Right ventricle myocardium superior (tissue), 1 donor: ENCODE data around the gene SERGEF. TPM values are rescaled to one million over a fixed set of nuclear protein-coding genes. Genes with fewer than 3 reads are reported as not detected.
"Not testable (repeated sequence)": the region's sequence is repeated elsewhere in the genome, so short reads cannot be mapped to it uniquely, and the experiment has no call there.

ENCODE experiments used
- ATAC-seq: fragments of 200-7000 bp; cut with Tn5 transposase; one replicate; pipeline ENCODE4 v1.9.1; 2020; ENCODE audit warnings: mild to moderate bottlenecking; ENCODE audit not compliant: poor library complexity
- DNase-seq: peaks from one replicate; pipeline ENCODE4 v3.0.0-alpha.2; 2020
- intact Hi-C: fragments of 100-400 bp; cut with DNase I; formaldehyde crosslinking; loops from one replicate; pipeline ENCODE4 v1.11.2; 2022
- total RNA-seq: library from RNA; stranded (reverse); fragmentation: NEBNext Ultra II Directional; extraction: Animal tissue kit (Norgen Biotek cat#: 25700); gene quantifications from one replicate; pipeline ENCODE4 v1.2.1, GENCODE V29; 2021
- donor health status: DM: no; HTN: yes; CAD: no; lungs with severe emphysema.

Gene SERGEF
- total RNA-seq, 1 donor from 2014 or later: 14.7 TPM

GRCh38 chr11:17890325-17890724 is 122.5 kb downstream of the SERGEF start:
- no peak for ATAC-seq
- no peak for DNase-seq
- intact Hi-C loops: no loop called here

GRCh38 chr11:17887779-17888178 is 125.1 kb downstream of the SERGEF start:
- ATAC-seq: no peak
- intact Hi-C loops: no loop called here
- no peak for DNase-seq

GRCh38 chr11:17883946-17884345 is 128.9 kb downstream of the SERGEF start:
- no peak for DNase-seq
- ATAC-seq: no peak

GRCh38 chr11:17883057-17883456 is 129.8 kb downstream of the SERGEF start:
- no peak for ATAC-seq
- no peak for DNase-seq
- intact Hi-C loops: no loop called here

More at GRCh38 chr11:17883946-17884345, 128.9 kb downstream of the SERGEF start:
- intact Hi-C loops: no loop called here

GRCh38 chr11:17878743-17879142 is 134.1 kb downstream of the SERGEF start:
- intact Hi-C loops: no loop called here
- DNase-seq: no peak
- no peak for ATAC-seq

- intact Hi-C loops: no loop called here
- DNase-seq (no peak), ATAC-seq (no peak)
Observed at GRCh38 chr11:17877886-17878285, 135.0 kb downstream of the SERGEF start.

- DNase-seq (no peak), ATAC-seq (no peak)
- intact Hi-C loops: no loop called here
Observed at GRCh38 chr11:17876827-17877226, 136.0 kb downstream of the SERGEF start.

- DNase-seq (no peak), ATAC-seq (no peak)
- intact Hi-C loops: no loop called here
Observed at GRCh38 chr11:17875891-17876290, 137.0 kb downstream of the SERGEF start.

GRCh38 chr11:17873586-17873985 is 139.3 kb downstream of the SERGEF start:
- DNase-seq (no peak), ATAC-seq (no peak)
- intact Hi-C loops: no loop called here

- intact Hi-C loops, ATAC-seq, DNase-seq: not testable (repeated sequence)
Observed at GRCh38 chr11:17868398-17868797, 144.4 kb downstream of the SERGEF start.

GRCh38 chr11:17867341-17867740 is 145.5 kb downstream of the SERGEF start:
- no peak for ATAC-seq
- no peak for DNase-seq
- intact Hi-C loops: no loop called here

- intact Hi-C loops: no loop called here
- peak; percentile 95 for ATAC-seq
- DNase-seq: no peak
Observed at GRCh38 chr11:17865765-17866428, 146.9 kb downstream of the SERGEF start.

GRCh38 chr11:17864478-17864941 is 148.3 kb downstream of the SERGEF start:
- no peak for DNase-seq
- no peak for ATAC-seq
- intact Hi-C loops: no loop called here

- intact Hi-C loops: no loop called here
- no peak for DNase-seq
- ATAC-seq: no peak
Observed at GRCh38 chr11:17861036-17861755, 151.7 kb downstream of the SERGEF start.

GRCh38 chr11:17859552-17859951 is 153.3 kb downstream of the SERGEF start:
- no peak for DNase-seq
- intact Hi-C loops: no loop called here
- no peak for ATAC-seq

GRCh38 chr11:17855531-17856290 is 157.1 kb downstream of the SERGEF start:
- ATAC-seq: no peak
- intact Hi-C loops: no loop called here
- DNase-seq: no peak

GRCh38 chr11:17853280-17853679 is 159.6 kb downstream of the SERGEF start:
- ATAC-seq (no peak), DNase-seq (no peak)
- intact Hi-C loops: no loop called here

GRCh38 chr11:17852246-17852645 is 160.6 kb downstream of the SERGEF start:
- ATAC-seq: no peak
- intact Hi-C loops: no loop called here
- DNase-seq: no peak

- intact Hi-C loops: no loop called here
- DNase-seq (no peak), ATAC-seq (no peak)
Observed at GRCh38 chr11:17851697-17852096, 161.2 kb downstream of the SERGEF start.

GRCh38 chr11:17850336-17850735 is 162.5 kb downstream of the SERGEF start:
- intact Hi-C loops: no loop called here
- DNase-seq: no peak
- ATAC-seq: no peak
